GM19023 (cell line): Measurements from ENCODE around the gene ADAMTSL1.

Experiments
- ATAC-seq: cut with Tn5 transposase; IDR thresholded peaks from one replicate; pipeline ENCODE4 v1.9.1; 2021; ENCODE audit warnings: mild to moderate bottlenecking, moderate library complexity; ENCODE audit not compliant: unreplicated experiment

The ADAMTSL1 gene

DNA sequence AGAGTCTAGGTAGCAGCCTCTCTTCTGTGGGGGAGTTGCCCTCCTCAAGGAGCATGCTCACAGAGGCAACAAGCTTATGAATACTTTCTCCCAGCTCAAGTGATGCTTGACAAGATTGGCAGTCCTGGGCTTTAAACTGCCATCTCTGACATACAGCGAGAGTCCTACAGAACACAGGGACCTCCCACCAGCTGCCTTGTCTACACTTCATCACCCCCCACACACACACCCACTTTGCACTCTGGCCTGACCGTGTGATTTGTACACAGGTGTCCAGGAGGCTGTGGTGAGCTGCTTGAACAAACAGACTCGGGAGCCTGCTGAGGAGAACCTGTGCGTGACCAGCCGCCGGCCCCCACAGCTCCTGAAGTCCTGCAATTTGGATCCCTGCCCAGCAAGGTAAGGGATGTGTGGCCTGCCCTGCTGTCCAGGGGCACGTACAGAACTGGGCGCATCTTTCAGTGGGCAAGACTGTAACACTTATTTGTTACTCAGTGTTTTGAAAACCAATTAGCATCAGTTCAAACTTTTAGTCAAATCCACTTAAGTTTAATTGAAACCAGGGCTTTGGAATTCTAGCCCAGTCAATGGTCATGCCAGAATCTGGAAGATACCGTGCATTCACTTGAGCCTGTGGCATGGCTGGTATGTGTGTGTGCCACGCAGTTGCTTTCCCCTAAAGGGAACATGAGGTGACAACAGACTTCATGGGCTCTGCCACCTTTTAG is 247.5 kb downstream of the ADAMTSL1 start:
- ATAC-seq = no peak

GRCh38 chr9:18721995-18722310 is 248.0 kb downstream of the ADAMTSL1 start:
- ATAC-seq = no peak

DNA sequence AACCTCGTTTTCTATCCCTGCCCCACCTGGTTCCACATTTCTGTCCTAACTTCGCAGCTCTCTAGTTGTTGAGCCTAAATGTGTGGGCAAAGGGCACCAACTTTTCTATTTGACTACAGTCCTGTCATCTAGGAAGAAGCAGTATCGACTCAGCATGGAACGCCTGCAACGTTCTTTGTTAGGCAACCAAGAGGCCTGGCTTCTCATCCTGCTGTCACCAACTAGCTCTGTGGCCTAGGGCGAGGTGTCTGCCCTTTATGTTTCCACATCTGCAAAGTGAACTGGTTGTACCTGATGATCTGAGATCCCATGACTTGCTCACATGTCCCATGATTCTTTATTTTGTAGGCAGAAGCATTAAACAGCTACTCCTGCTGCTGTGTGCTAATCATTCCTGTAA is 248.9 kb downstream of the ADAMTSL1 start:
- ATAC-seq = no peak

DNA sequence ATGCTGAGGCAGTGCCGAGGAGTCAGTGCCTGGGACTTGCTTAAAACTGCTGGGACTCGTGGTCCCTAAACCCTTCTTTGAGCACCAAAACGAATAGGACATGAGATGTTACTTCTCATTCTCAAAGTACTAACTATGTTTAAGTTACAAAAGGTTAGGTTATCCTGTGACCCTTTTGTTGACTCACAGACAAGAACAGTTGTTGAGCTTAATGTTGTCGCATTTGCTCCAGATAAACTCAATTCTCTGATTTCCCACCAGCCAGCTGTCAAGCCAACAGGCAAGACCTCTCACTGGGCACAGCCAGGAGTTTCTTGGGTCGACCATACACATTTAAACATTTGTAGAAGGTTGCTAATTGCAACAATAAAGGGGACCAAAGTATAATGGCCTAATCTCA is 249.4 kb downstream of the ADAMTSL1 start:
- no peak for ATAC-seq

DNA sequence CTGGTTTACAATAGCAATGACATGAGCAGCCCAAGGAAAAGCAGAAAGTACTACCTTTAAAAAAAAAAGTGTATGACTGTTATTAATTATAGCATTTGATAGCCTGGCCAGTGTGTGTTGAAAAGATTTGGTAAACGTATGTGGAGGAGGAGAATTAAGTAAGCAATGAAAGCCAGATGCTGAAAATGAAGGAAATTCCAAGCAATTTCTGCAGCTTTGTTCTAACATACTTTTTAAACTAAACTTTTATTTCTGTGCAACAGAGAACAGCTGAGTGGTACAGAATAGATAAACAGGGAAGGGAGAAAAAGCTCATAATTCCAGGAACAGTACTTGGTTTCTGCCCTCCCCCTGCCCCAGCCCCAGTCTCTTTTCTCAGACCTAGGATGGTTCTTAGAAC is 252.6 kb downstream of the ADAMTSL1 start:
- ATAC-seq = no peak

GRCh38 chr9:18727904-18728303 is 254.0 kb downstream of the ADAMTSL1 start:
- ATAC-seq = no peak

GRCh38 chr9:18728642-18729041 is 254.7 kb downstream of the ADAMTSL1 start:
- no peak for ATAC-seq

GRCh38 chr9:18730241-18730640 is 256.3 kb downstream of the ADAMTSL1 start:
- no peak for ATAC-seq

- ATAC-seq = no peak
Observed at GRCh38 chr9:18739127-18739526, 265.2 kb downstream of the ADAMTSL1 start.

DNA sequence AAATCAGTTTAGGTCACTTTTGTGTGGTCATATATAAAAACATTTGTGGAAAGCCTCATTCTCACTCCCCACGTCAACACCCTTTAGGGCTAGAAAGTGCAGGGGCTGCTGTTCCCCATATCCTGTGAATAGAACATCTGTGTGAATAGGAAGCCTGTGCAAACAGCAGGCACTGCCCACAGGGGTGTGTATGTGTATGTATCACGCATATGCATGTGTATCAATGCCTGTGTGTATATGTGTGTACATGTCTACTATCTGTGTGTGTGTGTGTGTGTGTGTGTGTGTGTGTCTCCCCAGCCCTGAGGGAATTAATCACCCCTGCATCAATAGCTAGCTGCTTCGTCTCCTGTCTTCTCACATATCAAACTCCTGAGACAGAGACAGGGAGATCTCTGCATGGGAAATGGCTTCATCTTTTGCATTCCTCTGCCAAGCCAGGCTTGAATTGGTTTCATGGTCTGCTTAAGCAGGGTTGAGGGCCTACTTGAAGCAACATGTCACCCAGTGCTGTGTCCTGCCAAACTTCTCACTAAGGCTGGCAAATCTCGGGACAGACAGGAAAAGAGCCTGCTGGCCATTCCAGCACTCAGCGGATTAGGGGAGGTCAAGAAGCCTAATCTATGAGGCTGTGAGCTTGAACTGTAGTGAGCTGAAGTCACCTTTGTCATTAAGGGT is 265.8 kb downstream of the ADAMTSL1 start:
- ATAC-seq = no peak

- no peak for ATAC-seq
Observed at GRCh38 chr9:18741359-18741758, 267.4 kb downstream of the ADAMTSL1 start.

- ATAC-seq = no peak
Observed at GRCh38 chr9:18741945-18742344, 268.0 kb downstream of the ADAMTSL1 start.

DNA sequence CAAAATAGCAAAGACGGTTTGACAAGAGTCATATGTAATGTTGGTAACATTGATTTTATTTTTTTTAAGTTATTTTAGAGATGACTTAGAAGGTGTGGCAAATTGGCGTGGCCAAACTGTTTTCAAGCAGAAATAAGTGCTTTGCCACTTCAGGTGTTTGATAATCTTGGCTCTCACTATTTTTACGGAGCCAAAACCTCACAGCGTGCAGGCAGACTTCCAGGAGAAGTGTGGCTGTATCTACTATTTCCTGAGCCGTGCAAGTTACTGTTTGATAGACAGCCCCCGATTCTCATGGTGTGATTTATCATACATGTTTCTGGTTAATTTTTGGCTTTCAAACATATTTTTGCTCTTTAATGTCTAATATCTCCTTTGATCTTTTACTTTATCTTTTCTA is 269.5 kb downstream of the ADAMTSL1 start:
- ATAC-seq = no peak

- ATAC-seq = no peak
Observed at GRCh38 chr9:18743971-18744370, 270.0 kb downstream of the ADAMTSL1 start.

GRCh38 chr9:18745710-18746109 is 271.8 kb downstream of the ADAMTSL1 start:
- no peak for ATAC-seq

DNA sequence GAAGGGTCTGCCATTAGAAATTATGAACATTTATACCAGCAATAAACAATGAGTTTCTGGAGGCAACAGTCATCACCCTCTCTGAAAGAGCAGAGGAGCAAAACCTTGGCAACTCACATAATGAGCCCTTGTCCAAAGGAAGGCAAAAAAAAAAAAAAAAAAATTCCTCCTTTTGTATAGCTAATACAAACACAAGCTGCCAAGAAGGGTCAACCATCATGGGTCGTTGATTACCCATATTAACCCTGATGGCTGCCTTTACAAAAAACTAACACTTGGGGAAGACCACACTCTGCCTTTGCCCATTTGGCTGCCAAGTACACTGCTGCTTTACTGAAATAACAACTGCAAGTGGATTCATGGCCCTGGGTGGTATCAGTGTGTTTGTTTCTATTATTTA is 272.7 kb downstream of the ADAMTSL1 start:
- no peak for ATAC-seq

- no peak for ATAC-seq
Observed at GRCh38 chr9:18747595-18747994, 273.6 kb downstream of the ADAMTSL1 start.

- no peak for ATAC-seq
Observed at GRCh38 chr9:18748251-18748701, 274.3 kb downstream of the ADAMTSL1 start.

DNA sequence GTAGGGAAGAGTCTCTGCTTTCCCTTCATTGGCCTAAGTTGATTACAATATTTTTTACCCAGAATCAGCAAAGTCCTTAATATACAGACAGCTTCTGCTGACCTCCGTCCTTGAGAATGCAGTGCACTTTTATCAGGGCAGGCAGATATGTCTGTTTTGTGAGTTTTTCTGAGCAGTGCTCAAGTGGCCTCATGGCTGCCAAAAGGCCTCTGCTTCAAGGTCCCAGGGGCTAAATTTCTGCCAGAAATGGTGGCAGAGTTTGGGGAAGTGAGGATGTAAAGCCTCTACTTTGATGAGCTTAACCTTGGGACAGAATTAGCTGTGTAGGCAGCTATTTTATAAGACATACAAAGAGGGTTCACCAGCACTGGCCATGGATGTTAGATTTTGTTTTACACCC is 275.8 kb downstream of the ADAMTSL1 start:
- ATAC-seq = no peak

DNA sequence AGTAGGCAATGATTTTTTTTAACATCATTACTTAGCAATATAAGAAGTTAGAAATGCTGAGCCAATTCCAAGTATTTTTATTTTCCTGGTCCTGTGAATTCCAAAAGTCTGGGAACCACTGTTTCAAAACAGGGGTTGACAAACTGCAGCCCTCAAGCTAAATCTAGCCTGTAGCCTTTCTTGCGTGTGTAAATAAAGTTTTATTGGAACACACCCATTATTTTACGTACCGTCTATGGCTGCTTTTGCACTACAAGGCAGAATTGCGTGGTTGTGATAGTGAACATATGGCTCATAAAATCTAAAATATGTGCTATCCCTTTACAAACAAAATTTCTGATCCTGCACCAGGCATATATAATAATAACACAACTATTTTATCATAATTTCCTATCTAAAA is 280.0 kb downstream of the ADAMTSL1 start:
- ATAC-seq = no peak

DNA sequence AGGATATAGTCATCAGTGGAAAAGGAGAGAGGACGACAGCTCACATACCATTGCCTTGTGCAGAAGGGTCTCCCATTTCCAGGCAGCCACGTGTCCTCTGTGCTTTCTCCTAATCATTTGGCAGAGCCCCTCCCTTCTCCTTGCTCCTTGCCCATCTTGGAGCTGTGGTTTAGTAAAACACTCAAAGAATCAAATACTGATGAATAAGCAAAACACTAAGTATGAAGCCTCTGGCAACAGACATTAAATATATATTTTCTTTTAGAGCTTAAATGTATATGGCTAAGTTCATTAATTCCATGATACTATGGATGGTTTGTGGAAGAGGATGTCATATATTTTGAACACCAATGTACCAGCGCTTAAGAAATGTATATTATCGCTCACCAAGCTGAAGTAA is 280.6 kb downstream of the ADAMTSL1 start:
- ATAC-seq = no peak

- ATAC-seq = no peak
Observed at GRCh38 chr9:18755263-18755662, 281.3 kb downstream of the ADAMTSL1 start.

DNA sequence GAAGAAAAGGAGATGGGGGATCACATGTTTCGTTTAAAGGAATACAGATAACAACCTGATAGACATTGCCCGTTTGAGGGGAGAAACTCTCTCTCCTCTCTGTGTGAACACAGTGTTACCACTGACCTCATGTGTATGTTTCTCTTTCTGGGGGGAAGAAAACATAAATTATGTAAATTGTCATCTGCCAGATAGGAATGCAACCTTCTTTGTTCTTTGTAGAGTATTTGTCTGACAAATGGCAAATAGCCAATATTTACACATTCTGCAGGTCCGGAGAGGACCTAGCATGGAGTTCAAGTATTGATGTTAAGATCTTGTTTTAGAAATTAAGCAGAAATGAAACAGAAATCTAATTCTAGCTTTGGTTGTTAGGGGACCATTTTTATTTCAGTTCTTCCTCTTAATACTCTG is 282.8 kb downstream of the ADAMTSL1 start:
- peak; percentile 58 for ATAC-seq
